NCI-H526 (cell line): Measurements from ENCODE around the gene DDAH2.

Experiments used
- DNase-seq, 2 experiments: peaks; one replicate each; lab custom pipeline; 2025; lab: John Stamatoyannopoulos, UW

The DDAH2 gene

GRCh38 chr6:31761343-31761742 is 32.2 kb upstream of the DDAH2 start:
- no peak for DNase-seq

- DNase-seq: no peak
These were observed 31.7 kb upstream of the DDAH2 start for GRCh38 chr6:31760790-31761189.

GRCh38 chr6:31758281-31758680 is 29.2 kb upstream of the DDAH2 start:
- no peak for DNase-seq

GRCh38 chr6:31752739-31753319 is 23.7 kb upstream of the DDAH2 start:
- no peak for DNase-seq

GRCh38 chr6:31750411-31751022 is 21.4 kb upstream of the DDAH2 start:
- DNase-seq: no peak

GRCh38 chr6:31749301-31750036 is 20.4 kb upstream of the DDAH2 start:
- no peak for DNase-seq

- no peak for DNase-seq
These were observed 15.3 kb upstream of the DDAH2 start for GRCh38 chr6:31744422-31744821.

GRCh38 chr6:31742894-31743293 is 13.8 kb upstream of the DDAH2 start:
- no peak for DNase-seq

- DNase-seq: no peak
These were observed 12.7 kb upstream of the DDAH2 start for GRCh38 chr6:31741815-31742214.

GRCh38 chr6:31740397-31741223 is 11.5 kb upstream of the DDAH2 start:
- no peak for DNase-seq

- DNase-seq: peak; percentile 97 to 99
These were observed 10.7 kb upstream of the DDAH2 start, which contains the start of gene MSH5 for GRCh38 chr6:31739639-31740396. TSS of gene MSH5 (plus strand) at chr6:31740005. CDS start at chr6:31740467, 462 bp downstream.

- peak; percentile 65 to 75 for DNase-seq
These were observed 9.2 kb upstream of the DDAH2 start for GRCh38 chr6:31737991-31738979.

GRCh38 chr6:31737315-31737990 is 8.4 kb upstream of the DDAH2 start:
- peak; percentile 53 to 66 for DNase-seq

GRCh38 chr6:31736768-31737314 is 7.7 kb upstream of the DDAH2 start:
- DNase-seq: no peak

- DNase-seq: peak; percentile 58 to 89
These were observed 7.1 kb upstream of the DDAH2 start, which contains the start of gene CLIC1 for GRCh38 chr6:31736021-31736767. TSS of gene CLIC1 (minus strand) at chr6:31736530. CDS start at chr6:31736300, 230 bp downstream.

- DNase-seq: peak in 1 of 2 experiments; percentile 36
These were observed 5.8 kb upstream of the DDAH2 start for GRCh38 chr6:31734821-31735406.

- no peak for DNase-seq
These were observed 5.2 kb upstream of the DDAH2 start for GRCh38 chr6:31734247-31734820.

GRCh38 chr6:31733734-31734133 is 4.6 kb upstream of the DDAH2 start:
- DNase-seq: no peak
